CD14-positive monocyte (primary cell): Measurements from ENCODE around the gene TMEM54. TPM values are rescaled to one million over a fixed set of nuclear protein-coding genes. Genes with fewer than 3 reads are reported as not detected.

Source experiments
- DNase-seq, 3 donors: peaks; one replicate each; pipeline ENCODE4 v3.0.0-alpha.2; 2011 to 2022
- H2AFZ ChIP-seq: 2 replicates; pipeline ENCODE4 v1.6.0; 2012; ENCODE audit warnings: mild to moderate bottlenecking, low read depth, low read length, inconsistent platforms; ENCODE audit not compliant: insufficient read depth, poor library complexity, severe bottlenecking
- H3K27ac ChIP-seq, 2 donors: 1 replicate in 1 of 2; 2 replicates in 1 of 2; pipeline ENCODE4 v1.5.1; 2012 to 2013; ENCODE audit warnings: low read length in 2 of 2, control low read depth in 1 of 2, inconsistent platforms in 1 of 2, low read depth in 1 of 2, mild to moderate bottlenecking in 1 of 2
- H3K27me3 ChIP-seq, 2 donors: one replicate each; pipeline versions ENCODE4 v1.6.0 to v1.6.1; 2011 to 2013; ENCODE audit warnings: low read length in 2 of 2; ENCODE audit not compliant: control insufficient read depth in 2 of 2, insufficient read depth in 2 of 2
- H3K36me3 ChIP-seq, 2 donors: replicated peaks in 1 of 2; 1 replicate in 1 of 2; 2 replicates in 1 of 2; pipeline versions ENCODE4 v1.5.1 to v1.6.1; 2012 to 2013; ENCODE audit warnings: low read length in 2 of 2, control low read depth in 1 of 2, inconsistent platforms in 1 of 2, mild to moderate bottlenecking in 1 of 2; ENCODE audit not compliant: insufficient read depth in 2 of 2, control insufficient read depth in 1 of 2
- H3K4me1 ChIP-seq, 2 donors: 1 replicate in 1 of 2; 2 replicates in 1 of 2; pipeline versions ENCODE4 v1.5.1 to v1.6.1; 2012 to 2013; ENCODE audit warnings: low read length in 2 of 2, control low read depth in 1 of 2, inconsistent platforms in 1 of 2, mild to moderate bottlenecking in 1 of 2, moderate library complexity in 1 of 2; ENCODE audit not compliant: insufficient read depth in 2 of 2, control insufficient read depth in 1 of 2
- H3K4me2 ChIP-seq: replicated peaks from 2 replicates; pipeline ENCODE3; 2012; ENCODE audit warnings: low read length, moderate library complexity, mild to moderate bottlenecking; ENCODE audit not compliant: poor library complexity, severe bottlenecking; ENCODE audit errors: extremely low read depth
- H3K4me3 ChIP-seq, 3 experiments: fragments of 200-600 bp in 1 of 3; sonication (generic) in 1 of 3; replicated peaks in 1 of 3; 1 replicate in 2 of 3; 2 replicates in 1 of 3; pipeline ENCODE4 v1.5.1; 2011 to 2013; ENCODE audit warnings: low read length in 3 of 3, mild to moderate bottlenecking in 3 of 3, control low read depth in 2 of 3, low read depth in 2 of 3, inconsistent platforms in 1 of 3, moderate library complexity in 1 of 3
- H3K79me2 ChIP-seq: 2 replicates; pipeline ENCODE4 v1.6.0; 2012; ENCODE audit warnings: mild to moderate bottlenecking, control low read depth, inconsistent platforms, low read length, moderate library complexity; ENCODE audit not compliant: insufficient read depth
- H3K9ac ChIP-seq: 2 replicates; pipeline ENCODE4 v1.6.0; 2017; ENCODE audit warnings: low read length, mild to moderate bottlenecking; ENCODE audit not compliant: insufficient read depth, poor library complexity, severe bottlenecking
- H3K9me3 ChIP-seq, 2 donors: replicated peaks in 1 of 2; 1 replicate in 1 of 2; 2 replicates in 1 of 2; pipeline versions ENCODE4 v1.5.1 to v1.6.1; 2012 to 2013; ENCODE audit warnings: low read length in 2 of 2, control low read depth in 1 of 2; ENCODE audit not compliant: control insufficient read depth in 1 of 2, insufficient read depth in 1 of 2
- H4K20me1 ChIP-seq: 2 replicates; pipeline ENCODE4 v1.6.0; 2012; ENCODE audit warnings: mild to moderate bottlenecking, low read length, control low read depth, moderate library complexity; ENCODE audit not compliant: insufficient read depth
- H3K27ac Mint-ChIP-seq, 7 donors: one replicate each; pipeline ENCODE4 v1.8.0; 2020; ENCODE audit warnings: mild to moderate bottlenecking in 7 of 7, mixed read lengths in 7 of 7, moderate library complexity in 6 of 7, inconsistent platforms in 2 of 7
- H3K27me3 Mint-ChIP-seq, 3 donors: one replicate each; pipeline ENCODE4 v1.8.0; 2021 to 2022; ENCODE audit warnings: low read depth in 3 of 3, mild to moderate bottlenecking in 3 of 3, mixed read lengths in 3 of 3, moderate library complexity in 3 of 3, inconsistent platforms in 1 of 3
- H3K36me3 Mint-ChIP-seq, 2 donors: one replicate each; pipeline ENCODE4 v1.8.0; 2020; ENCODE audit warnings: mixed read lengths in 2 of 2, inconsistent platforms in 1 of 2, mild to moderate bottlenecking in 1 of 2
- H3K4me1 Mint-ChIP-seq: one replicate; pipeline ENCODE4 v1.8.0; 2020; ENCODE audit warnings: mild to moderate bottlenecking, mixed read lengths
- H3K4me3 Mint-ChIP-seq, 2 donors: one replicate each; pipeline ENCODE4 v1.8.0; 2020; ENCODE audit warnings: mild to moderate bottlenecking in 2 of 2, mixed read lengths in 2 of 2, moderate library complexity in 1 of 2
- H3K9me3 Mint-ChIP-seq, 7 donors: one replicate each; pipeline ENCODE4 v1.8.0; 2020 to 2022; ENCODE audit warnings: mixed read lengths in 7 of 7, mild to moderate bottlenecking in 6 of 7, moderate library complexity in 6 of 7, inconsistent platforms in 2 of 7
- CTCF ChIP-seq: fragments of 200-600 bp; IDR thresholded peaks from one replicate; pipeline ENCODE4 v1.8.0; 2022; ENCODE audit warnings: antibody characterized with exemption, mild to moderate bottlenecking
- WGBS: methylation state at CpG from one replicate; pipeline ENCODE4 v1.1.5; 2013; ENCODE audit warnings: missing lambda C conversion rate; ENCODE audit not compliant: insufficient coverage; 5-methylcytosine and 5-hydroxymethylcytosine counted together
- intact Hi-C, 2 donors: fragments of 100-400 bp; cut with micrococcal nuclease; formaldehyde crosslinking; loops; one replicate each; pipeline versions ENCODE4 v1.15.0 to v1.15.1; 2023
- polyA plus RNA-seq, 3 donors: library from polyadenylated mRNA; depleted of rRNA in 1 of 3; unstranded in 2 of 3; stranded (reverse) in 1 of 3; fragments of 300-500 nt in 2 of 3; fragments of >200 nt in 1 of 3; fragmentation: Illumina TruSeq in 2 of 3; gene quantifications; 1 replicate in 2 of 3; 2 replicates in 1 of 3; pipeline ENCODE4 v1.2.3, GENCODE V29; 2012 to 2021

TMEM54 gene
- polyA plus RNA-seq, 3 donors, result 0.08 TPM; not detected in 2

GRCh38 chr1:32919811-32920733, 18.9 kb upstream of the TMEM54 start:
- H3K9me3 ChIP-seq, result peaks cover 0 to 11% of the 10 kb centered on the region in 2 donors
- H3K27ac ChIP-seq, result no peak overlapping the region
- Mint-ChIP-seq H3K27ac (peak overlapping the region in 1 of 7 donors; percentile 10), H3K36me3 (peaks cover 0 to 3% of the 10 kb centered on the region in 2 donors), H3K4me3 (peak overlapping the region in 1 of 2 donors; percentile 14), H3K4me1 (peaks cover 8% of the 10 kb centered on the region), H3K27me3 (peaks cover 45 to 78% (median 64%) of the 10 kb centered on the region in 3 donors), H3K9me3 (peaks cover 0 to 9% (median 3%) of the 10 kb centered on the region in 7 donors)
- no peak for DNase-seq
- H3K4me2 ChIP-seq, result no peak overlapping the region
- H2AFZ ChIP-seq, result no peak overlapping the region
- H3K9ac ChIP-seq, result no peak overlapping the region
- no peak for TF ChIP-seq CTCF
- 95% methylated on average over 6 of the region's 11 CpGs for WGBS
- no peaks in the 10 kb centered on the region for H3K79me2 ChIP-seq
- intact Hi-C loops, result no loop called here
- H3K27me3 ChIP-seq, result peaks cover 35 to 47% of the 10 kb centered on the region in 2 donors
- H3K36me3 ChIP-seq, result no peaks in the 10 kb centered on the region
- H3K4me3 ChIP-seq, result no peak overlapping the region
- no peaks in the 10 kb centered on the region for H4K20me1 ChIP-seq
- H3K4me1 ChIP-seq, result peaks cover 5 to 6% of the 10 kb centered on the region in 2 donors

- Histone ChIP-seq H3K36me3 (no peaks in the 10 kb centered on the region), H3K9ac (no peak overlapping the region), H3K4me2 (no peak overlapping the region), H3K4me1 (no peaks in the 10 kb centered on the region), H3K27me3 (peaks cover 19 to 28% of the 10 kb centered on the region in 2 donors), H3K79me2 (no peaks in the 10 kb centered on the region), H2AFZ (no peak overlapping the region), H3K9me3 (no peaks in the 10 kb centered on the region), H3K4me3 (no peak overlapping the region), H4K20me1 (no peaks in the 10 kb centered on the region), H3K27ac (no peak overlapping the region)
- no peak for DNase-seq
- TF ChIP-seq CTCF, result no peak
- H3K27me3 Mint-ChIP-seq, result peaks cover 28 to 61% (median 48%) of the 10 kb centered on the region in 3 donors
- no CpG with 5 or more reads among the region's 1 CpG for WGBS
- H3K36me3 Mint-ChIP-seq, result no peaks in the 10 kb centered on the region
- peaks cover 4% of the 10 kb centered on the region for H3K4me1 Mint-ChIP-seq
- peak overlapping the region in 1 of 2 donors; percentile 39 for H3K4me3 Mint-ChIP-seq
- intact Hi-C loops, result no loop called here
- H3K27ac Mint-ChIP-seq, result no peak overlapping the region
- peaks cover 0 to 4% (median under 1%) of the 10 kb centered on the region in 7 donors for H3K9me3 Mint-ChIP-seq
Observed at GRCh38 chr1:32918179-32918578, 17.0 kb upstream of the TMEM54 start.
